Stimulated activated naive CD8-positive, alpha-beta T cell treated with anti-CD3 and anti-CD28 coated beads, Interleukin-15, amount 100 ng/mL, for 72 hours (primary cell): ENCODE measurements around the gene RELN.
A peak's percentile ranks its signal among the peaks of the same experiment; 100 is the strongest.

Experiments
- ATAC-seq: fragments of 150-1000 bp; cut with Tn5 transposase; 2 replicates; pipeline ENCODE4 v1.10.0; 2021; ENCODE audit warnings: mild to moderate bottlenecking, moderate library complexity
- DNase-seq, 2 donors: peaks; one replicate each; pipeline ENCODE4 v3.0.0; 2021 to 2022
- H3K27ac Mint-ChIP-seq, 2 donors: one replicate each; pipeline ENCODE4 v1.8.0; 2022; ENCODE audit warnings: mild to moderate bottlenecking in 2 of 2, mixed read lengths in 2 of 2, moderate library complexity in 2 of 2
- H3K27me3 Mint-ChIP-seq: one replicate; pipeline ENCODE4 v1.8.0; 2022; ENCODE audit warnings: mixed read lengths
- H3K4me1 Mint-ChIP-seq: one replicate; pipeline ENCODE4 v1.8.0; 2022; ENCODE audit warnings: mild to moderate bottlenecking, mixed read lengths
- H3K4me3 Mint-ChIP-seq, 2 donors: one replicate each; pipeline ENCODE4 v1.8.0; 2022; ENCODE audit warnings: mild to moderate bottlenecking in 2 of 2, mixed read lengths in 2 of 2, moderate library complexity in 1 of 2
- H3K9me3 Mint-ChIP-seq, 2 donors: one replicate each; pipeline ENCODE4 v1.8.0; 2022; ENCODE audit warnings: mixed read lengths in 2 of 2

The RELN gene

GRCh38 chr7:103636153-103636552 lies 353.3 kb downstream of the RELN start:
- no peak overlapping the region for H3K4me3 Mint-ChIP-seq
- no peak for ATAC-seq
- H3K27me3 Mint-ChIP-seq, result no peaks in the 10 kb centered on the region

GRCh38 chr7:103632972-103633371 lies 356.5 kb downstream of the RELN start:
- H3K27ac Mint-ChIP-seq, result no peak overlapping the region
- H3K4me1 Mint-ChIP-seq, result no peaks in the 10 kb centered on the region
- H3K9me3 Mint-ChIP-seq, result no peaks in the 10 kb centered on the region
- ATAC-seq (no peak), DNase-seq (no peak)
- no peak overlapping the region for H3K4me3 Mint-ChIP-seq
- H3K27me3 Mint-ChIP-seq, result no peaks in the 10 kb centered on the region

More at GRCh38 chr7:103636153-103636552, 353.3 kb downstream of the RELN start:
- Mint-ChIP-seq H3K4me1 (no peaks in the 10 kb centered on the region), H3K27ac (no peak overlapping the region), H3K9me3 (no peaks in the 10 kb centered on the region)
- no peak for DNase-seq

GRCh38 chr7:103632005-103632639 lies 357.3 kb downstream of the RELN start:
- no peak for DNase-seq

GRCh38 chr7:103630318-103630717 lies 359.1 kb downstream of the RELN start:
- Mint-ChIP-seq H3K27me3 (no peaks in the 10 kb centered on the region), H3K27ac (no peak overlapping the region), H3K9me3 (no peaks in the 10 kb centered on the region), H3K4me1 (no peaks in the 10 kb centered on the region), H3K4me3 (no peak overlapping the region)
- no peak for DNase-seq
- ATAC-seq, result no peak

More at GRCh38 chr7:103632005-103632639, 357.3 kb downstream of the RELN start:
- ATAC-seq, result no peak
- Mint-ChIP-seq H3K9me3 (no peaks in the 10 kb centered on the region), H3K4me1 (no peaks in the 10 kb centered on the region), H3K27me3 (no peaks in the 10 kb centered on the region), H3K4me3 (no peak overlapping the region), H3K27ac (no peak overlapping the region)

- Mint-ChIP-seq H3K4me1 (no peaks in the 10 kb centered on the region), H3K27me3 (no peaks in the 10 kb centered on the region), H3K27ac (no peak overlapping the region), H3K4me3 (no peak overlapping the region), H3K9me3 (no peaks in the 10 kb centered on the region)
- ATAC-seq (no peak), DNase-seq (no peak)
These were observed 360.7 kb downstream of the RELN start for GRCh38 chr7:103628742-103629141.

GRCh38 chr7:103626776-103627175 lies 362.7 kb downstream of the RELN start:
- no peak overlapping the region for H3K4me3 Mint-ChIP-seq
- H3K4me1 Mint-ChIP-seq, result no peaks in the 10 kb centered on the region
- no peaks in the 10 kb centered on the region for H3K9me3 Mint-ChIP-seq
- DNase-seq (no peak), ATAC-seq (no peak)
- H3K27ac Mint-ChIP-seq, result no peak overlapping the region
- H3K27me3 Mint-ChIP-seq, result no peaks in the 10 kb centered on the region

- Mint-ChIP-seq H3K27ac (no peak overlapping the region), H3K4me1 (no peaks in the 10 kb centered on the region), H3K4me3 (no peak overlapping the region), H3K9me3 (no peaks in the 10 kb centered on the region), H3K27me3 (peaks cover 38% of the 10 kb centered on the region)
- ATAC-seq (no peak), DNase-seq (no peak)
These were observed 367.2 kb downstream of the RELN start for GRCh38 chr7:103622274-103622673.

- Mint-ChIP-seq H3K27ac (no peak overlapping the region), H3K9me3 (no peaks in the 10 kb centered on the region), H3K4me3 (no peak overlapping the region), H3K4me1 (no peaks in the 10 kb centered on the region), H3K27me3 (peaks cover 18% of the 10 kb centered on the region)
- DNase-seq (no peak), ATAC-seq (no peak)
These were observed 375.5 kb downstream of the RELN start for GRCh38 chr7:103613655-103614642.

GRCh38 chr7:103609778-103610177 lies 379.7 kb downstream of the RELN start:
- no peaks in the 10 kb centered on the region for H3K27me3 Mint-ChIP-seq
- ATAC-seq (no peak), DNase-seq (no peak)
- H3K4me3 Mint-ChIP-seq, result no peak overlapping the region
- H3K9me3 Mint-ChIP-seq, result no peaks in the 10 kb centered on the region
- H3K27ac Mint-ChIP-seq, result no peak overlapping the region
- H3K4me1 Mint-ChIP-seq, result no peaks in the 10 kb centered on the region

GRCh38 chr7:103605640-103606039 lies 383.8 kb downstream of the RELN start:
- peaks cover 7% of the 10 kb centered on the region for H3K27me3 Mint-ChIP-seq
- no peak for ATAC-seq
- DNase-seq, result no peak
- H3K27ac Mint-ChIP-seq, result no peak overlapping the region
- H3K4me1 Mint-ChIP-seq, result no peaks in the 10 kb centered on the region
- H3K9me3 Mint-ChIP-seq, result no peaks in the 10 kb centered on the region
- no peak overlapping the region for H3K4me3 Mint-ChIP-seq

- Mint-ChIP-seq H3K4me3 (no peak overlapping the region), H3K4me1 (no peaks in the 10 kb centered on the region), H3K27ac (peak overlapping the region in 1 of 2 donors; percentile 75), H3K27me3 (peaks cover 22% of the 10 kb centered on the region), H3K9me3 (no peaks in the 10 kb centered on the region)
- ATAC-seq (no peak), DNase-seq (no peak)
These were observed 391.0 kb downstream of the RELN start for GRCh38 chr7:103598326-103598905.

GRCh38 chr7:103597606-103598005 lies 391.9 kb downstream of the RELN start:
- H3K27me3 Mint-ChIP-seq, result peaks cover 21% of the 10 kb centered on the region
- no peak overlapping the region for H3K4me3 Mint-ChIP-seq
- ATAC-seq (no peak), DNase-seq (no peak)
- H3K27ac Mint-ChIP-seq, result no peak overlapping the region
- no peaks in the 10 kb centered on the region for H3K9me3 Mint-ChIP-seq
- H3K4me1 Mint-ChIP-seq, result no peaks in the 10 kb centered on the region

- no peaks in the 10 kb centered on the region for H3K9me3 Mint-ChIP-seq
- H3K27ac Mint-ChIP-seq, result no peak overlapping the region
- peaks cover 10% of the 10 kb centered on the region for H3K27me3 Mint-ChIP-seq
- ATAC-seq, result no peak
- no peaks in the 10 kb centered on the region for H3K4me1 Mint-ChIP-seq
- no peak for DNase-seq
- H3K4me3 Mint-ChIP-seq, result no peak overlapping the region
These were observed 395.3 kb downstream of the RELN start for GRCh38 chr7:103594186-103594585.

GRCh38 chr7:103593691-103594090 lies 395.8 kb downstream of the RELN start:
- Mint-ChIP-seq H3K27me3 (peaks cover 6% of the 10 kb centered on the region), H3K4me3 (no peak overlapping the region), H3K4me1 (no peaks in the 10 kb centered on the region), H3K9me3 (no peaks in the 10 kb centered on the region), H3K27ac (no peak overlapping the region)
- no peak for ATAC-seq
- DNase-seq, result no peak

- Mint-ChIP-seq H3K9me3 (no peaks in the 10 kb centered on the region), H3K4me1 (no peaks in the 10 kb centered on the region), H3K27ac (no peak overlapping the region), H3K4me3 (no peak overlapping the region), H3K27me3 (no peaks in the 10 kb centered on the region)
- ATAC-seq (no peak), DNase-seq (no peak)
These were observed 396.6 kb downstream of the RELN start for GRCh38 chr7:103592844-103593243.

- DNase-seq (no peak), ATAC-seq (no peak)
- Mint-ChIP-seq H3K27ac (no peak overlapping the region), H3K4me3 (no peak overlapping the region), H3K9me3 (no peaks in the 10 kb centered on the region), H3K27me3 (no peaks in the 10 kb centered on the region), H3K4me1 (no peaks in the 10 kb centered on the region)
These were observed 397.3 kb downstream of the RELN start for GRCh38 chr7:103592187-103592586.
